Lower leg skin (tissue), 3 donors: Measurements from ENCODE around the gene NPPB.

Experiments
- CTCF ChIP-seq, 3 donors: fragments of 450-650 bp; IDR thresholded peaks; one replicate each; pipeline ENCODE4 v1.5.1; 2016; ENCODE audit warnings: antibody characterized with exemption in 3 of 3, mild to moderate bottlenecking in 3 of 3, moderate library complexity in 2 of 3
- POLR2A ChIP-seq, 2 donors: fragments of 450-650 bp; IDR thresholded peaks; one replicate each; pipeline ENCODE4 v1.6.1; 2016 to 2017; ENCODE audit warnings: antibody characterized with exemption in 2 of 2, mild to moderate bottlenecking in 1 of 2, moderate library complexity in 1 of 2

- TF ChIP-seq POLR2A (IDR thresholded peaks at IDR 0.05) = no peak
- TF ChIP-seq CTCF (IDR thresholded peaks at IDR 0.05) = no peak
These were observed 23.1 kb downstream of the NPPB start for GRCh38 chr1:11835441-11836225.
